NCI-H146 treated with DMSO at 0.1 percent for 48 hours (cell line): ENCODE data around the gene RRP1B.
"Not testable (repeated sequence)": the region's sequence is repeated elsewhere in the genome, so short reads cannot be mapped to it uniquely, and the experiment has no call there.

ENCODE experiments used
- DNase-seq: peaks from one replicate; lab custom pipeline; 2025; ENCODE audit not compliant: unreplicated experiment; lab: John Stamatoyannopoulos, UW

The RRP1B gene

GRCh38 chr21:43667191-43667904, 8.0 kb downstream of the RRP1B start:
- no peak for DNase-seq

DNA sequence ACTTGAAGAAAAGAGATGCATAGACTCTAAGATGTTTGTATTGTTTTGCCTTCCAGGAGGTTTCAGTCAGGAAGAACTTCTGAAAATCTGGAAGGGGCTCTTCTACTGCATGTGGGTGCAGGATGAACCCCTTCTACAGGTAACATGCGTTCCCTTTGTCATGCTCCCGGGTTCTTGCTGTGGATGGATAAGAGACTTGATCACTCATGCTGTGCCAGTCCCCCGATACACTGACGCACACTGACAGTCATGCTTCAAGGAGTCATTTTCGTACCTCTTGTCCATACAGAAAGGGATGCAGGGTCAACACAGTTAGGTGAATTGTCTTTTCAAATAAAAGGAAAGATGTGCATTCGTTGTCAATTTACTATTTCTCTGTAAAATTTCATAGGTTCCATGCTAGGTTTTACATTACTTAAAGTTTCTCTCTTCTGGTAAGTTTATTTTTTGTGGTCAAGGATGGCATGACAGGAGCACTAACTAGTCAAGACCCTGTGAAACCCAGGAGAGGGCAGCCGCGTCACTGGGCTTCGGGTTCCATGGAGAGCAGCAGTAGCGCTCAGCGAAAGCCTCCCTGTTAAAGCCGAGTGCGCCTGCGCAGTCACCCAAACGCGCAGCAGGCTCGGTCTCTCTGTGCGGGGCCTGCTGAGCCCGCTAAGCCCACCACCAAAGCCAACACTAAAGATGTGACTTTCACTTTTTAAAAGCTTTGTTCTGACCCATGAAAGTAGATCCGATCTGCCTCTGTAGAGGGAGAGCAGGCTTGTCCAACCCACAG, 10.7 kb downstream of the RRP1B start:
- DNase-seq = no peak

DNA sequence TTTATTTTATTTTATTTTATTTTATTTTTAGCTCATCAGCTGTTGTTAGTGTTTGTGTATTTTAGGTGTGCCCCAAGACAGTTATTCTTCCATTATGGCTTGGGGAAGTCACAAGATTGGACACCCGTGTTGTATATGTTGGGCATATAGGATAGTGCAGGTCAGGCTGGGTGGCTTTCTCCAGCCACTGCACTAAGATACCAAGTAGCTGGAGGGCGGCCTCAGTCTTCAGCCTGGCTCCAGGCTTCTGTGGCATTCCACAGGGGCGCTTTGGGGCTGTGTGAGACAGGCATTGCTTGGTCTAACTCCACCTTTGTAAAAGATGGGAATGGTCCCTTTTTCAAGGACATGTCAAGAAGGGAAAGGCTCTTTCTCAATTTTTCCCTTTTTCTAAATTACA, 16.5 kb downstream of the RRP1B start:
- no peak for DNase-seq

DNA sequence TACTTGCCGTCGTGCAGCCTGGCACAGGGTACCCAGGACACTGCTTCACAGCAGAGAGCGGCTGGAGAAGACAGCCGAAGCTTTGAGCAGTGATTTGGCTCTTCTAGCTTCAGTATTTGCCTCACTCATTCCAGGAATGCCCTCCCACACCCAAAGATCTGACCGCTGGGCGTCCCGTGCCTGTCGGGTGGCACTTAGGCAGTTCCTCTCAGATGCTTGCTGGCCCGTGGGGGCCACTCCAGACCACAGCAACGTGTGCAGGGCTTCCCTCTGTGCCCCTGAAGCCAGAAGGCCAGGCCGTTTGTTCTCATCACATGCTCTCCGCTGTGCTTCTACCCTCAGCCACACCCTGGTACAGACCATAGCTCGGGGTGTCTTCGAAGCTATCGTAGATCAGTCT, 17.0 kb downstream of the RRP1B start:
- DNase-seq = no peak

DNA sequence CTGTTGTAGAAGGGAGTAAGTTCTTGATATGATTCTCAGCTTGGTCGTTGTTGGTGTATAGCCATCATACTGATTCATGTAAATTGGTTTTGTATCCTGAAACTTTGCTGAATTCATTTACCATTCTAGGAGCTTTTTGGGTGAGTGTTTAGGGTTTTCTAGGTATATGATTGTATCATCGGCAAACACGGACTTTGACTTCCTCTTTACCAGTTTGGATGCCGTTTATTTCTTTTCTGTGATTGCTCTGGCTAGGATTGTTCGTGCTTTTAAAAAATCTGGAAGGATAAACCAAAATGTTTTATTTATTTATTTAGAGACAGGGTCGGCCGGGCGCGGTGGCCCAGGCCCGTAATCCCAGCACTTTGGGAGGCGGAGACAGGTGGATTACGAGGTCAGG, 20.6 kb downstream of the RRP1B start:
- DNase-seq = no peak

DNA sequence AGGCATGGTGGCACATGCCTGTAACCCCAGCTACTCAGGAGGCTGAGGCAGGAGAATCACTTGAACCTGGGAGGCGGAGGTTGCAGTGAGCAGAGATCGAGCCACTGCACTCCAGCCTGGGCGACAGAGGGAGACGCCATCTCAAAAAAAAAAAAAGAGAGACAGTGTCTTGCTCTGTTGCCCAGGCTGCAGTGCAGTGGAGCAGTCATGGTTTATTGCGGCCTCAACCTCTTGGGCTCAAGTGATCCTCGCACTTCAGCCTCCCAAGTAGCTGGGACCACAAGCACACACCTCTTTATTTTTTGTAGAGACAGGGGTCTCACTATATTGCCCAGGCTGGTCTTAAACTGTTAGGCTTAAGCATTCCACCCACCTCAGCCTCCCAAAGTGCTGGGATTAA, 21.1 kb downstream of the RRP1B start:
- DNase-seq = not testable (repeated sequence)

DNA sequence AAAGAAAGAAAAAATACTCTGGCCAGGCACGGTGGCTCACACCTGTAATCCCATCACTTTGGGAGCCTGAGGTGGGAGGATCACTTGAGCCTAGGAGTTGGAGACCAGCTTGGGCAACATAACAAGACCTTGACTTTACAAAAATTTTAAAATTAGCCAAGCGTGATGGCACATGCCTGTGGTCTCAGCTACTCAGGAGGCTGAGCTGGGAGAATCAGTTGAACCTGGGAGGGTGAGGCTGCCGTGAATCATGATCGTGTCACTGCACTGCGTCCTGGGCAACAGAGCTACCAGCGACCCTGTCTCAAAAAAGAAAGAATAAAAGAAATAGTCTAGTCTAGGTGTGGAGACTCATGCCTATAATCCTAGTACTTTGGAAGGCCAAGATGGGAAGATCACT, 22.3 kb downstream of the RRP1B start:
- DNase-seq = no peak

GRCh38 chr21:43684424-43684823, 25.1 kb downstream of the RRP1B start:
- DNase-seq = no peak

DNA sequence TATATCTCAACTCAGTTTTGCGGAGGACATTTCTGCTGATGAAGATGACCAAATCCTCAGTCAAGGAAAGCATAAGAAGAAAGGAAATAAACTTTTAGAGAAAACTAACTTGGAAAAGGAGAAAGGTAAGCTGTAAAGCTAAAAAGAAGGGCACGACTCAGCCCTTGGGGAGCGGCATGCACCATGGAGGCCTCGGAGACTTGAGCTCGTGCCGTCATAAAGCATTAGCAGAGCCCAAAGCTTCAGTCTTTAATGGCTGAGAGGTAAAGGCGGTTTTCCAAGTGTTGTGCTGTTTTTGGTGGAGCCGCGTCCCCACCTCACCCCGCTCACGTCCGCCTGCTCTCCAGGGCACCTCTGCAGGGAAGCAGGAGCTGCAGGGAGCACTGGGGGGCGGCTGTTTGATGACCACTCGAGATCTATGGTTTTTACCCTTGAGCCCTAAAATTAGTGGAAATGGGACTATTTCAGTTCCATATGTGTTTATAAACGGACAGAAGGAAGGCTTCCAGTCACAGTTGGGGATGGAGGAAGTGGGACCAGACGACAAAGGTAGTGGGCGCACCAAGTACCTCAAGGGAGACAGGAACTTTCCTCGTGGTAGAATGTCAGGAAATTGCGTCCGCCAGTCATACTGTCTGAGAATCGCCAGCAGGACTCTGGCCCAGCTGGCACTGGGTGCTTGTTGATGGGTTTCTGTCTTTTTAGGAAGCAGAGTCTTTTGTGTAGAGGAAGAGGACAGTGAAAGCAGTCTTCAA, 27.6 kb downstream of the RRP1B start:
- no peak for DNase-seq

- DNase-seq = no peak
Measured at GRCh38 chr21:43687566-43688399, 28.4 kb downstream of the RRP1B start.

DNA sequence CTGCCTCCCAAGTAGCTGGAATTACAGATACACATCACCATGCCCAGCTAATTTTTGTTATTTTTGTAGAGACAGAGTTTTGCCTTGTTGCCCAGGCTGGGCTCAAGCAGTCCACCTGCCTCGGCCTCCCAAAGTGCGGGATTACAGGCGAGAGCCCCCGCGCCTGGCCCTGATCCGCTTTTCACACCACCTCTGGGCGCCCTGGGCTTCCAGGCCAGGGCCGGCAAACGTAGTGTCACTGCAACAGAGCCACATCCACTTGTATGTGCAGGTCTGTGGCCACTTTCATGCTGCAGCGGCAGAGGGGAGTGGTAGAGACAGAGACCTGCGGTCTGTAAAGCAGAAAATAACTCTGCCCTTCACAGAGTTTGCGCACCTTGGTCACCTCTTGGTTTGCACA, 29.5 kb downstream of the RRP1B start:
- no peak for DNase-seq

- no peak for DNase-seq
Measured at GRCh38 chr21:43689556-43690337, 30.4 kb downstream of the RRP1B start.

DNA sequence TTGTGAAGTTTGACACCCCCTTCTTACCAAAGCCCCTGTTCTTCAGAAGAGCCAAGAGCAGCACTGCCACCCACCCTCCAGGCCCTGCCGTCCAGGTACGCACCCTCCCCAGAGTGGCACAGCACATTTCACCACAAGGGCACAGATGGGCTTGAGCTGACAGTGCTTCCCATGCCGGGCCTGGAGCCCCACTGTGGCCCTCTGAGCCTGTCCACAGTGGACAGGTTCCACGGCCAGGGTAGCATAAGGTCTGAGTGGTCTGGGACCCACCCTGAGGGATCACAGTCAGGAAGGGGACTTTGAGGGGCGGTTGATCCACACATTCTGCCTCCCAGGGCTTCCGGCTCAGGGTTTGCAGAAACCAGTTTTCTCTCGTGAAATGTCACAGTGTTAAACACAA, 31.0 kb downstream of the RRP1B start:
- no peak for DNase-seq

- DNase-seq = no peak
Measured at GRCh38 chr21:43691086-43691795, 31.9 kb downstream of the RRP1B start.

- no peak for DNase-seq
Measured at GRCh38 chr21:43691801-43692200, 32.4 kb downstream of the RRP1B start.

GRCh38 chr21:43692949-43693348, 33.6 kb downstream of the RRP1B start:
- DNase-seq = no peak

DNA sequence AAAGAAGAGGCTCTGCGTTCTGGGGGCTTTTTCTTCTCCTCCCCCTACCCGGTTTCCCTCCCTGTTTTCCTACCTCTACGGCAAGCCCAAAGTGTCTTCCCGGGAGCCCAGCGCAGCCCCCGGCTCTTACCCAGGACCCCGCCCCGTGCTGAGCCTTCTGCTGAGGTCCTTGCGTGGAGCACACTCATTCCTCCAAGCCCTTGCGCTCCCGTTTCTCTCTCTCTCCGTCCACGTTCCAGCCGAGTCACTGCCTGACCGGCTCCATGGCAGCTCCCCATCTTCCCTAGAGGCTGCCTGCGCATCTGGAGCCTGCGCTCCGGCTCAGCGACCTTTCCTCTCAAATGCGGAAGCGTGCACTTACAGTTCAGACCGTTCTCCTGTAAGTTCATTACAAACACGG, 34.6 kb downstream of the RRP1B start:
- no peak for DNase-seq

DNA sequence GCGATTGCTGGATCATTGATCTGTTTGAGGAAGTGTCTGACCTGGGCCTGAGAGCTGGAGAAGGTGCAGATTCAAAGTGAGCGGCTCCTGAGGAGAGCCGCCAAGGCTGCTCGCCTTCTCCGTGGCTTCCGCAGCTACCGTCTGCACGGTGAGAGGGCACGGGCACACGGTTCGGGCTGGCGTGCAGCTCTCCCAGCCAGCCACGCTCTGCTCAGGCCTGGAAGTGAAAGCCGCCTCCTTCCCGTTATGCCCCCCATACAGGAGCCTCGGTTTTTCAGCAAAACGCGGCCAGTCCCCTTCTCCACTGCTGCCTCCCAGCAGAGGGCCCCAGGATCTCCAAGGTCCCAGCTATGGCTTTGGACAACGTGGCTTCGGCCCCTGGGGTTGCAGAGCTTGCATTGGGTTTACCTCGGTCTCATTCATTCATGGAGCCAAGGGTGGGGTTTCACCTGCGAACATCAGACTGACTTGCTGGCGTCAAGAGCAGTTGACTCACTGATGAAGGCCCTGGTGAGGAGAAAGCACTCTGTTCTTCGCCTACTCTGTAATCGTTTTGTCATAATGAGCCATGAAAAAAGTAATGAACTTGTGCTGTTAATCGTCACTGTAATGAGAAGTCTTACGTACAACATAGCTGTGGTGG, 35.2 kb downstream of the RRP1B start:
- DNase-seq = no peak

DNA sequence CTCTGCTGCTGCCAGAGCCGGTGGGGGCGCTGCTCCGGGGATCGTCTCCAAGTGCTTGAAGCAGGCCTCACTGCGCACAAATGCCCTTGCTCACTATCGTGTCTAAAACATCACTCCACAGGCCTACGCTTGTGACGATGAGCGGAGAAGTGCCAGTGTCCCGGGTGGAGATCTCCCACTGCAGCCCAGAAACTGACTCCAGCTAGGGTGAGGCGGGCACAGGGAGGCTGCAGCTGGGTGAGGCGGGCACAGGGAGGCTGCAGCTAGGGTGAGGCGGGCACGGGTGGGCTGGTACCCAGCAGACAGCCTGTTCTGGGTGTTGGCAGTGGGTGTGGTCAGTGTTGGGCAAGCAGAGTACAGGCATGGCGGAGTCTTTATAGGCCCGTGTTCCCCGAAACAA, 36.9 kb downstream of the RRP1B start:
- no peak for DNase-seq
